Subcutaneous abdominal adipose tissue (tissue), 5 donors: Measurements from ENCODE around the gene HMX3.

Experiments
- H3K27ac ChIP-seq: one replicate; pipeline ENCODE4 v1.7.0; 2013; ENCODE audit warnings: low read depth, mild to moderate bottlenecking, inconsistent platforms, low read length, moderate library complexity
- H3K27me3 ChIP-seq, 5 donors: one replicate each; pipeline ENCODE4 v1.7.0; 2013; ENCODE audit warnings: low read length in 5 of 5, inconsistent platforms in 1 of 5; ENCODE audit not compliant: control insufficient read depth in 5 of 5, insufficient read depth in 4 of 5
- H3K36me3 ChIP-seq, 5 donors: one replicate each; pipeline ENCODE4 v1.7.0; 2013; ENCODE audit warnings: low read length in 5 of 5; ENCODE audit not compliant: control insufficient read depth in 5 of 5, insufficient read depth in 5 of 5
- H3K4me1 ChIP-seq, 5 donors: one replicate each; pipeline ENCODE4 v1.7.0; 2013; ENCODE audit warnings: low read length in 5 of 5, mild to moderate bottlenecking in 3 of 5, moderate library complexity in 1 of 5; ENCODE audit not compliant: control insufficient read depth in 5 of 5, insufficient read depth in 5 of 5
- H3K4me3 ChIP-seq, 5 donors: one replicate each; pipeline ENCODE4 v1.7.0; 2013; ENCODE audit warnings: low read length in 5 of 5, low read depth in 1 of 5
- H3K9ac ChIP-seq, 5 donors: one replicate each; pipeline ENCODE4 v1.7.0; 2013; ENCODE audit warnings: low read length in 5 of 5, mild to moderate bottlenecking in 4 of 5, moderate library complexity in 3 of 5
- H3K9me3 ChIP-seq, 5 donors: one replicate each; pipeline ENCODE4 v1.7.0; 2013; ENCODE audit warnings: low read length in 5 of 5; ENCODE audit not compliant: control insufficient read depth in 5 of 5
- donor health status: healthy.
- donor health status: healthy.
- donor health status: healthy.
- donor health status: healthy.
- donor health status: healthy.

The HMX3 gene

GRCh38 chr10:123102673-123103072 lies 33.1 kb upstream of the HMX3 start:
- no peak overlapping the region for H3K9ac ChIP-seq
- no peaks in the 10 kb centered on the region for H3K9me3 ChIP-seq
- H3K27me3 ChIP-seq = peaks cover 0 to 8% (median 7%) of the 10 kb centered on the region in 5 donors
- H3K27ac ChIP-seq = no peak overlapping the region
- no peak overlapping the region for H3K4me3 ChIP-seq
- H3K4me1 ChIP-seq = no peaks in the 10 kb centered on the region
- no peaks in the 10 kb centered on the region for H3K36me3 ChIP-seq

GRCh38 chr10:123103944-123104343 lies 31.8 kb upstream of the HMX3 start:
- no peak overlapping the region for H3K9ac ChIP-seq
- no peaks in the 10 kb centered on the region for H3K4me1 ChIP-seq
- H3K27ac ChIP-seq = no peak overlapping the region
- no peaks in the 10 kb centered on the region for H3K36me3 ChIP-seq
- H3K9me3 ChIP-seq = no peaks in the 10 kb centered on the region
- peaks cover 0 to 8% (median 2%) of the 10 kb centered on the region in 5 donors for H3K27me3 ChIP-seq
- no peak overlapping the region for H3K4me3 ChIP-seq

GRCh38 chr10:123109466-123109865 lies 26.3 kb upstream of the HMX3 start:
- Histone ChIP-seq H3K27ac (no peak overlapping the region), H3K27me3 (peaks cover 0 to 8% (median 4%) of the 10 kb centered on the region in 5 donors), H3K9me3 (no peaks in the 10 kb centered on the region), H3K4me3 (no peak overlapping the region), H3K36me3 (no peaks in the 10 kb centered on the region), H3K9ac (no peak overlapping the region), H3K4me1 (no peaks in the 10 kb centered on the region)

- no peaks in the 10 kb centered on the region for H3K36me3 ChIP-seq
- H3K9me3 ChIP-seq = no peaks in the 10 kb centered on the region
- H3K27ac ChIP-seq = no peak overlapping the region
- peaks cover 0 to 10% (median 5%) of the 10 kb centered on the region in 5 donors for H3K4me1 ChIP-seq
- H3K27me3 ChIP-seq = peaks cover 24 to 39% (median 28%) of the 10 kb centered on the region in 5 donors
- peak overlapping the region in 1 of 5 donors; percentile 25 for H3K9ac ChIP-seq
- H3K4me3 ChIP-seq = peak overlapping the region in 1 of 5 donors; percentile 12
These were observed 17.9 kb upstream of the HMX3 start for GRCh38 chr10:123117644-123118417.

- Histone ChIP-seq H3K4me1 (peaks cover 0 to 10% (median 5%) of the 10 kb centered on the region in 5 donors), H3K27me3 (peaks cover 24 to 42% (median 28%) of the 10 kb centered on the region in 5 donors), H3K36me3 (no peaks in the 10 kb centered on the region), H3K9ac (no peak overlapping the region), H3K9me3 (no peaks in the 10 kb centered on the region), H3K4me3 (no peak overlapping the region), H3K27ac (no peak overlapping the region)
These were observed 16.7 kb upstream of the HMX3 start for GRCh38 chr10:123119081-123119480.

GRCh38 chr10:123126246-123126645 lies 9.5 kb upstream of the HMX3 start:
- Histone ChIP-seq H3K9ac (no peak overlapping the region), H3K27me3 (peaks cover 17 to 45% (median 22%) of the 10 kb centered on the region in 5 donors), H3K4me1 (no peaks in the 10 kb centered on the region), H3K4me3 (no peak overlapping the region), H3K27ac (no peak overlapping the region), H3K9me3 (peaks cover 0 to 7% (median 3%) of the 10 kb centered on the region in 5 donors), H3K36me3 (no peaks in the 10 kb centered on the region)

GRCh38 chr10:123129618-123130271 lies 6.0 kb upstream of the HMX3 start:
- peaks cover 0 to 23% (median 22%) of the 10 kb centered on the region in 5 donors for H3K4me1 ChIP-seq
- H3K27ac ChIP-seq = no peak overlapping the region
- peaks cover 0 to 7% (median 3%) of the 10 kb centered on the region in 5 donors for H3K9me3 ChIP-seq
- no peaks in the 10 kb centered on the region for H3K36me3 ChIP-seq
- no peak overlapping the region for H3K9ac ChIP-seq
- peaks cover 35 to 71% (median 53%) of the 10 kb centered on the region in 5 donors for H3K27me3 ChIP-seq
- H3K4me3 ChIP-seq = no peak overlapping the region

- no peak overlapping the region for H3K9ac ChIP-seq
- no peak overlapping the region for H3K27ac ChIP-seq
- no peaks in the 10 kb centered on the region for H3K36me3 ChIP-seq
- peaks cover 45 to 80% (median 69%) of the 10 kb centered on the region in 5 donors for H3K27me3 ChIP-seq
- peak overlapping the region; percentile 17 to 42 (median 28) for H3K4me3 ChIP-seq
- H3K9me3 ChIP-seq = peaks cover 0 to 7% (median 3%) of the 10 kb centered on the region in 5 donors
- peaks cover 0 to 52% (median 50%) of the 10 kb centered on the region in 5 donors for H3K4me1 ChIP-seq
These were observed 2.9 kb upstream of the HMX3 start for GRCh38 chr10:123132576-123133477.

- H3K4me1 ChIP-seq = peaks cover 0 to 52% (median 50%) of the 10 kb centered on the region in 5 donors
These were observed 2.0 kb upstream of the HMX3 start for GRCh38 chr10:123133541-123134342.

More at GRCh38 chr10:123133541-123134342, 2.0 kb upstream of the HMX3 start:
- Histone ChIP-seq H3K4me3 (peak overlapping the region in 1 of 5 donors; percentile 17), H3K27ac (no peak overlapping the region), H3K9me3 (no peaks in the 10 kb centered on the region), H3K9ac (no peak overlapping the region), H3K27me3 (peaks cover 45 to 87% (median 66%) of the 10 kb centered on the region in 5 donors), H3K36me3 (no peaks in the 10 kb centered on the region)
